Measurements from ENCODE around the gene COX20. TPM values are rescaled to one million over a fixed set of nuclear protein-coding genes. Genes with fewer than 3 reads are reported as not detected.

Gene COX20
- total and polyA plus RNA-seq, 2 of the 13 experiments (the other 11 are each of a cell fraction or from before 2014, with no cell fraction given) = 34.4 to 95.8 TPM

DNA sequence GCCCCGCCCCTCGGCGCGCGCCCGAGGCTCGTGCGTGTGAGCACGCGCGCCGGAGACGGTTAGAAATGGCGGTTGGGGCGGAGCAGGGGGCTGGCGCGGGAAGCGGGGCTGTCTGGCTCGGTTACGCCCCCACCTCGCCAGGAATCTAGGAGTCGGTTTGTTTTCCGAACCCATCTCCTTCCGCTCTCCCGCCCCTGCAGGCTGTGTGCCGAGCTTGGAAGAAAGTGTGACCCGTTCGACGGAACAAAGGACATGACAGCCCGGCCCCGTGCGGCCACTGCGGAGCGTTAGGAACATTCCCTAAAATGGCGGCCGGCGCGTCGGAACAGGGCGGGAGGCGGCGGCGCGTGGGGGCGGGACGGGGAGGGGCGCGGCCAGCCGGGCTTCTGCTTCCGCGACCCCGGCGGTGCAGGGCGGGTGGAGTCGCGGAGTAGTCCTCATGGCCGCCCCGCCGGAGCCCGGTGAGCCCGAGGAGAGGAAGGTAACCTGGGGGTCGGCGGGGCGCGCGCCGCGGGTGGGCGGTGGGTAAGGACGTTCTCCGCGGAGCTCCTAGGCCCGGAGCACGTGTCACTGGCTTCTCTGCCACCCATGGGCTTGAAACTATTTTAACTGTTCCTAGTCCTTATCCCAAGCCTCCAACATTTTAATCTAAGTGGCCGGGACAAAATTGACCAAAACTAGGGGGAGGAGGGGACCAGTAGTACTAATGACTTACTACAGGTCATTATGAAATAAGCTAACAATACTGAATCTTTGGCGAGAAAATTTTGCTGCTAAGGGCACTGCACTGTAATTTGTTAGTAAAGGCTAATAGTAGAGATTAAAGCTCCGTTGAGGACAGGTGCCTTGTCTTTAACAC lies at the start of gene COX20 (continued):
- TF ChIP-seq, protein P1, sequence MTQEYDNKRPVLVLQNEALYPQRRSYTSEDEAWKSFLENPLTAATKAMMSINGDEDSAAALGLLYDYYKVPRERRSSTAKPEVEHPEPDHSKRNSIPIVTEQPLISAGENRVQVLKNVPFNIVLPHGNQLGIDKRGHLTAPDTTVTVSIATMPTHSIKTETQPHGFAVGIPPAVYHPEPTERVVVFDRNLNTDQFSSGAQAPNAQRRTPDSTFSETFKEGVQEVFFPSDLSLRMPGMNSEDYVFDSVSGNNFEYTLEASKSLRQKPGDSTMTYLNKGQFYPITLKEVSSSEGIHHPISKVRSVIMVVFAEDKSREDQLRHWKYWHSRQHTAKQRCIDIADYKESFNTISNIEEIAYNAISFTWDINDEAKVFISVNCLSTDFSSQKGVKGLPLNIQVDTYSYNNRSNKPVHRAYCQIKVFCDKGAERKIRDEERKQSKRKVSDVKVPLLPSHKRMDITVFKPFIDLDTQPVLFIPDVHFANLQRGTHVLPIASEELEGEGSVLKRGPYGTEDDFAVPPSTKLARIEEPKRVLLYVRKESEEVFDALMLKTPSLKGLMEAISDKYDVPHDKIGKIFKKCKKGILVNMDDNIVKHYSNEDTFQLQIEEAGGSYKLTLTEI (CRISPR knock-in tag; conservative IDR thresholded peaks at IDR 0.05) = no peak
- peak; percentile 76; the same call in 1 of the 2 replicates for TF ChIP-seq ZNF788 (CRISPR knock-in tag; IDR thresholded peaks at IDR 0.05; ENCODE audit: borderline replicate concordance)
- TF ChIP-seq ZNF616 (CRISPR knock-in tag; IDR thresholded peaks at IDR 0.05; ENCODE audit: low read depth) = peak; percentile 79
- TF ChIP-seq ZNF644 (CRISPR knock-in tag; IDR thresholded peaks at IDR 0.05; ENCODE audit: low read depth) = no peak
- TF ChIP-seq ZKSCAN8 (CRISPR knock-in tag; IDR thresholded peaks at IDR 0.05; ENCODE audit: borderline replicate concordance) = no peak; the same call in 1 of the 2 replicates
- TF ChIP-seq, protein P2, sequence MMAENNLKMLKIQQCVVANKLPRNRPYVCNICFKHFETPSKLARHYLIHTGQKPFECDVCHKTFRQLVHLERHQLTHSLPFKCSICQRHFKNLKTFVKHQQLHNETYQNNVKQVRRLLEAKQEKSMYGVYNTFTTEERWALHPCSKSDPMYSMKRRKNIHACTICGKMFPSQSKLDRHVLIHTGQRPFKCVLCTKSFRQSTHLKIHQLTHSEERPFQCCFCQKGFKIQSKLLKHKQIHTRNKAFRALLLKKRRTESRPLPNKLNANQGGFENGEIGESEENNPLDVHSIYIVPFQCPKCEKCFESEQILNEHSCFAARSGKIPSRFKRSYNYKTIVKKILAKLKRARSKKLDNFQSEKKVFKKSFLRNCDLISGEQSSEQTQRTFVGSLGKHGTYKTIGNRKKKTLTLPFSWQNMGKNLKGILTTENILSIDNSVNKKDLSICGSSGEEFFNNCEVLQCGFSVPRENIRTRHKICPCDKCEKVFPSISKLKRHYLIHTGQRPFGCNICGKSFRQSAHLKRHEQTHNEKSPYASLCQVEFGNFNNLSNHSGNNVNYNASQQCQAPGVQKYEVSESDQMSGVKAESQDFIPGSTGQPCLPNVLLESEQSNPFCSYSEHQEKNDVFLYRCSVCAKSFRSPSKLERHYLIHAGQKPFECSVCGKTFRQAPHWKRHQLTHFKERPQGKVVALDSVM (CRISPR knock-in tag; IDR thresholded peaks at IDR 0.05) = peak; percentile 53
- no peak for TF ChIP-seq ZNF33B (CRISPR knock-in tag; IDR thresholded peaks at IDR 0.05)
- TF ChIP-seq ZNF143 (CRISPR knock-in tag; IDR thresholded peaks at IDR 0.05) = no peak
- no peak for TF ChIP-seq ASH2L (IDR thresholded peaks at IDR 0.05; ENCODE audit: insufficient read length, low read depth, low read length)
- no peak for TF ChIP-seq ZNF670 (CRISPR knock-in tag; IDR thresholded peaks at IDR 0.05; ENCODE audit: borderline replicate concordance)
- TF ChIP-seq, protein P3, sequence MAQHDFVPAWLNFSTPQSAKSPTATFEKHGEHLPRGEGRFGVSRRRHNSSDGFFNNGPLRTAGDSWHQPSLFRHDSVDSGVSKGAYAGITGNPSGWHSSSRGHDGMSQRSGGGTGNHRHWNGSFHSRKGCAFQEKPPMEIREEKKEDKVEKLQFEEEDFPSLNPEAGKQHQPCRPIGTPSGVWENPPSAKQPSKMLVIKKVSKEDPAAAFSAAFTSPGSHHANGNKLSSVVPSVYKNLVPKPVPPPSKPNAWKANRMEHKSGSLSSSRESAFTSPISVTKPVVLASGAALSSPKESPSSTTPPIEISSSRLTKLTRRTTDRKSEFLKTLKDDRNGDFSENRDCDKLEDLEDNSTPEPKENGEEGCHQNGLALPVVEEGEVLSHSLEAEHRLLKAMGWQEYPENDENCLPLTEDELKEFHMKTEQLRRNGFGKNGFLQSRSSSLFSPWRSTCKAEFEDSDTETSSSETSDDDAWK (CRISPR knock-in tag; IDR thresholded peaks at IDR 0.05) = no peak
- TF ChIP-seq KMT2A (CRISPR knock-in tag; IDR thresholded peaks at IDR 0.05) = no peak
- TF ChIP-seq SRSF1 (optimal IDR thresholded peaks at IDR 0.05; ENCODE audit: low read depth, low read length) = no peak
- no peak for TF ChIP-seq ZSCAN25 (CRISPR knock-in tag; IDR thresholded peaks at IDR 0.05)
- no peak for TF ChIP-seq ZNF10 (CRISPR knock-in tag; IDR thresholded peaks at IDR 0.05; ENCODE audit: borderline replicate concordance, low read depth)

All from HepG2 (cell line).